ENCODE data around the gene MBP.

- TF ChIP-seq, protein P1, sequence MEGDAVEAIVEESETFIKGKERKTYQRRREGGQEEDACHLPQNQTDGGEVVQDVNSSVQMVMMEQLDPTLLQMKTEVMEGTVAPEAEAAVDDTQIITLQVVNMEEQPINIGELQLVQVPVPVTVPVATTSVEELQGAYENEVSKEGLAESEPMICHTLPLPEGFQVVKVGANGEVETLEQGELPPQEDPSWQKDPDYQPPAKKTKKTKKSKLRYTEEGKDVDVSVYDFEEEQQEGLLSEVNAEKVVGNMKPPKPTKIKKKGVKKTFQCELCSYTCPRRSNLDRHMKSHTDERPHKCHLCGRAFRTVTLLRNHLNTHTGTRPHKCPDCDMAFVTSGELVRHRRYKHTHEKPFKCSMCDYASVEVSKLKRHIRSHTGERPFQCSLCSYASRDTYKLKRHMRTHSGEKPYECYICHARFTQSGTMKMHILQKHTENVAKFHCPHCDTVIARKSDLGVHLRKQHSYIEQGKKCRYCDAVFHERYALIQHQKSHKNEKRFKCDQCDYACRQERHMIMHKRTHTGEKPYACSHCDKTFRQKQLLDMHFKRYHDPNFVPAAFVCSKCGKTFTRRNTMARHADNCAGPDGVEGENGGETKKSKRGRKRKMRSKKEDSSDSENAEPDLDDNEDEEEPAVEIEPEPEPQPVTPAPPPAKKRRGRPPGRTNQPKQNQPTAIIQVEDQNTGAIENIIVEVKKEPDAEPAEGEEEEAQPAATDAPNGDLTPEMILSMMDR (conservative IDR thresholded peaks at IDR 0.05; ENCODE audit: low read depth, low read length), result no peak
- TF ChIP-seq EZH2phosphoT487 (IDR thresholded peaks at IDR 0.05; ENCODE audit: borderline replicate concordance, low read length), result no peak
These were observed 110.5 kb downstream of the MBP start for GRCh38 chr18:77022116-77022515.

All from PC-3 (cell line).